HG03565 (cell line): ENCODE results near the gene IQGAP2.
"Not testable (repeated sequence)": the region's sequence is repeated elsewhere in the genome, so short reads cannot be mapped to it uniquely, and the experiment has no call there.

Source experiments
- ATAC-seq: cut with Tn5 transposase; IDR thresholded peaks from one replicate; pipeline ENCODE4 v1.9.1; 2021; ENCODE audit warnings: mild to moderate bottlenecking, moderate library complexity; ENCODE audit not compliant: unreplicated experiment

IQGAP2 gene

GRCh38 chr5:76408104-76408654, 5.1 kb downstream of the IQGAP2 start:
- ATAC-seq: no peak

GRCh38 chr5:76412511-76412910, 9.4 kb downstream of the IQGAP2 start:
- ATAC-seq: no peak

- no peak for ATAC-seq
Observed at GRCh38 chr5:76413746-76414145, 10.7 kb downstream of the IQGAP2 start.

- no peak for ATAC-seq
Observed at GRCh38 chr5:76414788-76415187, 11.7 kb downstream of the IQGAP2 start.

GRCh38 chr5:76415855-76416254, 12.8 kb downstream of the IQGAP2 start:
- no peak for ATAC-seq

GRCh38 chr5:76419597-76420298, 16.7 kb downstream of the IQGAP2 start:
- no peak for ATAC-seq

- no peak for ATAC-seq
Observed at GRCh38 chr5:76422227-76422626, 19.1 kb downstream of the IQGAP2 start.

- no peak for ATAC-seq
Observed at GRCh38 chr5:76422742-76423141, 19.7 kb downstream of the IQGAP2 start.

- ATAC-seq: no peak
Observed at GRCh38 chr5:76425146-76425545, 22.1 kb downstream of the IQGAP2 start.

- ATAC-seq: no peak
Observed at GRCh38 chr5:76425928-76426804, 23.1 kb downstream of the IQGAP2 start.

- no peak for ATAC-seq
Observed at GRCh38 chr5:76427206-76428140, 24.4 kb downstream of the IQGAP2 start.

- not testable (repeated sequence) for ATAC-seq
Observed at GRCh38 chr5:76428550-76428949, 25.5 kb downstream of the IQGAP2 start.

GRCh38 chr5:76433261-76433660, 30.2 kb downstream of the IQGAP2 start:
- no peak for ATAC-seq

- ATAC-seq: not testable (repeated sequence)
Observed at GRCh38 chr5:76437507-76437906, 34.4 kb downstream of the IQGAP2 start.

- no peak for ATAC-seq
Observed at GRCh38 chr5:76438025-76438424, 34.9 kb downstream of the IQGAP2 start.

- no peak for ATAC-seq
Observed at GRCh38 chr5:76439201-76439600, 36.1 kb downstream of the IQGAP2 start.

GRCh38 chr5:76439929-76440328, 36.8 kb downstream of the IQGAP2 start:
- no peak for ATAC-seq

- ATAC-seq: no peak
Observed at GRCh38 chr5:76441101-76441500, 38.0 kb downstream of the IQGAP2 start.

- no peak for ATAC-seq
Observed at GRCh38 chr5:76441890-76442673, 39.0 kb downstream of the IQGAP2 start.
